PC-9 (cell line): Measurements from ENCODE around the gene KEAP1.

ENCODE experiments used
- CTCF ChIP-seq: fragments of 200-600 bp; sonication (generic); conservative IDR thresholded peaks from 2 replicates; pipeline ENCODE4 v1.6.1; 2017; ENCODE audit warnings: mixed run types, antibody characterized with exemption, mild to moderate bottlenecking, moderate library complexity
- EZH2 ChIP-seq: fragments of 200-600 bp; sonication (generic); IDR thresholded peaks from 2 replicates; pipeline ENCODE4 v1.8.0; 2017; ENCODE audit warnings: antibody characterized with exemption, low read depth

DNA sequence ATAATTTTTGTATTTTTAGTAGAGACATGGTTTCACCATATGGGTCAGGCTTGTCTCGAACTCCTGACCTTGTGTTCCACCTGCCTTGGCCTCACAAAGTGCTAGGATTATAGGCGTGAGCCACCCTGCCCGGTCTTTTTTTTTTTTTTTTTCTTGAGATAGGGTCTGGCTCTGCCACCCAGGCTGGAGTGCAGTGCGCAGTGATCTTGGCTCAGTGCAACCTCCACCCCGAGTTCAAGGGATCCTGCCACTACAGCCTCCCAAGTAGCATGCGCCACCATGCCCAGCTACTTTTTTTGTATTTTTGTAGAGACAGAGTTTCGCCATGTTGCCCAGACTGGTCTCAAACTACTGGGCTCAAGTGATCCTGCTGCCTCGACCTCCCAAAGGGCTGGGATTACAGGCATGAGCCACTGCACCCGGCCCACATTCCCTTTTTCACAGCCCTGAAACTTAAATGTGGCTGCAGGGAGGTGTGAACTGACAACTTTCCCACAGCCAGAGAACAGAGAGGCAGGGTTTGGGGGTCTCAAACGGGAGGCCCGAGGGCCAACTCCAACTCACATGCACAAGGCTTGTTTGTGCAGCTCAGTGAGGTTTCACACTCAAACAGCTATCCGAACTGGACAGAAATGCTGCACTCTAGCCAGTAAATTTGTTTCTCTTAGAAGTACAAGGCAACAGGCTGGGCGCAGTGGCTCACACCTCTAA lies 18.5 kb upstream of the KEAP1 start:
- TF ChIP-seq CTCF: no peak
- TF ChIP-seq EZH2: no peak
